Endothelial cell of hepatic sinusoid (primary cell): ENCODE measurements around the gene BEST1.
"Not testable (repeated sequence)": the region's sequence is repeated elsewhere in the genome, so short reads cannot be mapped to it uniquely, and the experiment has no call there.

ENCODE experiments used
- in situ Hi-C: cut with HindIII; loops from 2 replicates; pipeline ENCODE4 v1.10.0; 2017; ENCODE audit warnings: low sequenced_read_pairs

The BEST1 gene

GRCh38 chr11:61946894-61947293 is 3.3 kb upstream of the BEST1 start:
- in situ Hi-C loops: no loop called here

- in situ Hi-C loops: no loop called here
These were observed 2.5 kb upstream of the BEST1 start for GRCh38 chr11:61947486-61948210.

- in situ Hi-C loops: no loop called here
These were observed 1.6 kb upstream of the BEST1 start for GRCh38 chr11:61948505-61948904.

GRCh38 chr11:61949169-61950034 is 749 bp upstream of the BEST1 start:
- in situ Hi-C loops: no loop called here

GRCh38 chr11:61951484-61952135 is 1.5 kb downstream of the BEST1 start:
- in situ Hi-C loops: no loop called here

GRCh38 chr11:61952882-61953281 is 2.7 kb downstream of the BEST1 start:
- in situ Hi-C loops: no loop called here

GRCh38 chr11:61953632-61954031 is 3.5 kb downstream of the BEST1 start:
- in situ Hi-C loops: not testable (repeated sequence)

GRCh38 chr11:61954106-61954850 is 4.1 kb downstream of the BEST1 start:
- in situ Hi-C loops: no loop called here

GRCh38 chr11:61954851-61955421 is 4.8 kb downstream of the BEST1 start:
- in situ Hi-C loops: no loop called here

GRCh38 chr11:61955422-61956135 is 5.4 kb downstream of the BEST1 start:
- in situ Hi-C loops: no loop called here

GRCh38 chr11:61956191-61957020 is 6.3 kb downstream of the BEST1 start:
- in situ Hi-C loops: no loop called here

GRCh38 chr11:61957021-61957770 is 7.0 kb downstream of the BEST1 start:
- in situ Hi-C loops: no loop called here

GRCh38 chr11:61958590-61958989 is 8.4 kb downstream of the BEST1 start:
- in situ Hi-C loops: no loop called here

- in situ Hi-C loops: no loop called here
These were observed 9.0 kb downstream of the BEST1 start for GRCh38 chr11:61959114-61959513.

- in situ Hi-C loops: loop anchor here (10.0 kb wide), 1 partner anchor 145 kb away; the partner anchor contains the start of gene FADS1
These were observed 9.5 kb downstream of the BEST1 start for GRCh38 chr11:61959678-61960077.

GRCh38 chr11:61960532-61960931 is 10.4 kb downstream of the BEST1 start:
- in situ Hi-C loops: loop anchor here (10.0 kb wide), 1 partner anchor 146 kb away; the partner anchor contains the start of gene FADS1

- in situ Hi-C loops: loop anchor here (10.0 kb wide), 1 partner anchor 147 kb away; the partner anchor contains the start of gene FADS1
These were observed 11.5 kb downstream of the BEST1 start for GRCh38 chr11:61961570-61962212.
